Stimulated activated CD8-positive, alpha-beta memory T cell treated with anti-CD3 and anti-CD28 coated beads, Interleukin-12 subunit alpha, Interleukin-12 subunit beta, amount 100 ng/mL, for 4 hours (primary cell): ENCODE data around the gene TIMM17B.
"Not testable (repeated sequence)": the region's sequence is repeated elsewhere in the genome, so short reads cannot be mapped to it uniquely, and the experiment has no call there.

Experiments
- DNase-seq: peaks from one replicate; pipeline ENCODE4 v3.0.0-alpha.2; 2020; ENCODE audit warnings: low read depth

Gene TIMM17B

GRCh38 chrX:48894891-48895290, 2.7 kb downstream of the TIMM17B start:
- DNase-seq, result no peak

DNA sequence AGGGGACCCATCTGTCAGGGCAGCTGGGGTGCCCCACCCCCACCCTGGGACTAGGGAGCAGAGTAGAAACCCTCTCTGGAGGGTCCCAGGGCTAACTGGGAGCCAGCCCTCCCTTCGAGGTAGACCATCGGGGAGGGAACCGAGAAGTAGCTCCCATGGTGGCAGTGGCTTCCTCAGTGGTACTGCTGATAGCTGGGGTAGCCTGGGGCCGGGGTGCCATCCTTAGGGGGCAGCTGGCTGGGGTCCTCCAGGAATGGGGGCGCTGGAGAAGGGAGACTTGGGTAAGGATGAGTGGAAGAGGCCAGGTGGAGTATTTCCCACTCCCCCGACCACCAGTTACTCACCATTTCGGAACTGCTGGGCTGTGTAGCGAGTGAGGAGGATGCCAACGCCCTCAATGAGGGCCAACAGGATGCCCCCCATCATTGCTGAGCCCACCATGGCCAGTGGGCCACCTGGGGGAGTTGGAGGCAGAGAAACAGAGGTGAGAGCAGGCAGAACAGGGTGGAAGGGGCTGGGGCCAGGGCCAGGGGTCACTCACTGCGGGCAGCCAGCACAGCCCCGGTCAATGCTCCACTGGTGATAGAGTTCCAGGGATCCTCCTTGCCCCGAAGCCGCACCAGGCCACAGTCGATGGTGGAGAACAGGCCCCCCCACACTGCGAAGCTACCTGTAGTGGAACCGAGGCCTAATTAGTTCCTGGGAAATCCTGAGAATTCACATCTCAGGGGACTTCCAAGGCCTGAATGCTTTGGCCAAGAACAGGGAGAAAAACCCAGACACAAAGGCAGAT, 3.8 kb downstream of the TIMM17B start:
- no peak for DNase-seq

DNA sequence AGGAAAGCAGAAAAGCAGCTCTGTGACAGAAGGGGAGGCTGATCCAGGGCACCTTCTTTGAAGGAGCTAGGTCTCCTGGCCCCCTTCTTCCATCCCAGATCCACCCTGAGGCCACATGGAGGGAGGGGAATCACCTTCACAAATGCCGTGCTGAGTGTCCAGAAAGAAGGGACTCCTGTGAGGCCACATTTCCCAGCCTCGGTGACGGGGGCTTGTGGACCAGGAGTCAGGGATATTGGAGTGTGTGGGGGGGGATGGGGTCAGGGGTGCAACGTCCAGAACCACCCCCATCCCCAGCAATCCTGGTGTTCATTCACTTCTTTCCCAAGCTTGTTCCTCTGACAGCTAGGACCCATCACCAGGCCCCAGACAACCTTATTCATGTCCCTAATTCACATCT, 4.7 kb downstream of the TIMM17B start:
- DNase-seq, result no peak

DNA sequence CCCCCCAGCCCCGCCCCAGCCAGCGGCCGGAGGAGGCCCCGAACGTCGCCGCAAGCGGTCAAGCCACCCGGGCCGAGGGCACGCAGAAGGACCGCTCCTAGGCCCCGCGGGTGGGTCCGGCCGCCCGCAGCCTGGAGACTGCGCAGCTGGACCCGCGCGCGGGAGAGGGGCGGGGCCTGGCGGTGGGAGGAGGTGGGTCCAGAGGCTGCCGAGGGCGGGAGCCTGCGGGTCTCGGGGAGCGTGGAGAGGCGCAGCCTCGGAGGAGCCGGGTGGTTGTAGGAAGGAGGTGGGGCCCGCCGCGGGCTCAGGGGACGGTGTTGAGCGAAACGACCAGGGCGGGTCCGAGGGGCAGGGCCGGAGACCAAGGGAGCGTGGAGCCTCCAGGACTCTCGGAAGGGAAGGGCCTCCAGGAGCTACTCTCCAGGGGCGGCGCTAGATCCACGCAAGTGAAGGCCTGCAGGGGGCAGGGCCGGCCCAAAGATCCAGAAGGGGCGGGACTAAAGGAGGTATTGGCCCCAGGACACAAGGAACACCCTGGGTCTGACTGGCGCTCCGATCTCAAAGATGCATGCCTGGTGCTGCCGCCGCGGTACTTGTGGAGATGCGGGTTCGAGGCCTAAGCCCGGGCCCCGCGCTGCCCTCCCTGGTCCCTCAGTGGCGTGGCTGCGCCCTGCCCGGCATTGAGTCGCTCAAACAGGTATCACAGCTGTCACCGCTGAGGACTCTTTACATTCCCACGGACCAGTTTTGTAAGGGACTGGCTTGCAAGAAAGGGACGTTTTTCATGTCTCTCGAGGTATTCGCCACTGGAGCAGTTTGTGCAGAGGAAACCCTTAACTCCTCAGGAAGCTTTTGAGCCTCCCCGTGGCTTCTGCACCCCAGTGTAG, 5.9 kb downstream of the TIMM17B start:
- DNase-seq, result peak; percentile 45

- DNase-seq, result no peak
Observed at GRCh38 chrX:48890934-48891401, 6.6 kb downstream of the TIMM17B start.

DNA sequence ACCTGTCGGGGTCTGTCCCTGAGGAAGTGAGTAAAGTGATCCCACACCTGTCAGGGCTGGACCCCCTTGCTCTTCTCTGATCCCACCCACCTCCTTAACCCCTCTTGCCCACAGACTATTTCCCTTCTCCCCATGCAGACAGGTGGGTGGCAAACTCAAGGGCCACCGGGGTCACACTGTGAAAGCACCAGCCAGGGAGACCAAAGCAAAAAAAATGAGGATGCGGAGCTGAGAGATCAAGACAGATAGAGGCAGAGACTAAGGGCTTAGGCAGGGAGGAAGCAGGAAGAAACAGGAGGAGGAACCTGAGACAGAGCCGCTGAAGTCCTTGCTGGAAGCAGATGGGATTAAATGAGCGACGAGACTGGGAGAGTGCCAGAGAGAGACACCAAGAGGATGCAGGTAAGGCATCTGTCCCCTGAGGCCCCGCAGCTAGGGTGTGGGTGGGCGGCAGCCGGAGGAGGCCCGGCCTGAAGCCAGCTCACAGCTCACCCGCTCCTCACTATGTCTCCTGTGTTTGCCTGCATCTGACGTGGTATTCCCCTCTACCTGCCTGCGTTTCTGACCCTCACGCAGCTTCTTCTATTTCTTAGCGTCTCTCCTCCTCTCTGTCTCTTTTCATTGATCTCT, 7.2 kb downstream of the TIMM17B start:
- DNase-seq, result no peak

DNA sequence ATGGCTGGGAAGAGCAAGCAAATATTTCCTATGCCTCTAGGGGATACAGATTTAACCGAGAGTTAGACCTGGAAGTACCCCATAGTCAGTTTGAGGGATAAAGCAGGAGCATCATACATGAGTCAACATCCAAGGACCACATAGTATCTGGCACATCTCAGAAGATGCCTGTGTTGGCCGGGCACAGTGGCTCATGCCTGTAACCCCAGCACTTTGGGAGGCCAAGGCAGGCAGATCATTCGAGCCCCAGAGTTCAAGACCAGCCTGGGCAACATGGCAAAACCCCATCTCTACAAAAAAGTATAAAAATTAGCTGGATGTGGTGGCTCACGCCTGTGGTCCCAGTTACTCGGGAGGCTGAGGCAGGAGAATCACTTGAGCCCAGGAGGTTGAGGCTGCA, 11.0 kb downstream of the TIMM17B start:
- not testable (repeated sequence) for DNase-seq

DNA sequence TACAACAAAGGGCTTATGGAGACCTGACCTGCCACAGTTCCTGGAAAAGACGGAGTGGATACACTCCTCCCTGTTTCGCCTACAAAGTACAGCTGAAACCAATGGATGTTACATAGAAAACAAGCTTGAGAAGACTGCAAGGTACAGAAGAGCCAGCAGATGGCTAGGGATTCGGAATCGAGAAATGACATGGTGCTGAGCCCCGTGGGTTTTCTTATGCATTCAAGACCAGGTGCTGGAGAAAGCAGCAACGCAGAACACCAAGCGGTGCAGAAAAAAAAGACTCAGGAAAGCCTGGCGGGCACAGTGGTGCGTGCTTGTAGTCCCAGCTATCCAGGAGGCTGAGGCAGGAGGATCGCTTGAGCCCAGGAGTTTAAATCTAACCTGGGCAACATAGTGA, 13.8 kb downstream of the TIMM17B start:
- no peak for DNase-seq

DNA sequence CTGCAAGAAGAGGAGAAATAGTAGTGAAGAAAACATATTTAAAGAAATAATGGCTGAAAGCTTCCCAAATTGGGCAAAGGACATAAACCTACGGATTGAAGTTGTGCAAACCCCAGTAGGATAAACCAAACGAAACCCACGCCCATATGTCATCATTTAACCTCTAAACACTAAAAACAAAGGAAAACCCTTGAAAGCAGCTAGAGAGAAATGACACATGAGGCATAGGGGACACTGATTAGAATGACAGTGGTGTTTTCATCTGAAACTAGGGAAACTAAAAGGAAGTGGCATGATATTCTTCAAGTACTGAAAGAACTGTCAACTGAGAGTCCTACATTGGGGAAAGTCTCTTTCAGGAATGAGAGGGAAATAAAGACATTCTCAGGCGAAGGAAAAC, 20.6 kb downstream of the TIMM17B start:
- not testable (repeated sequence) for DNase-seq

GRCh38 chrX:48872017-48872416, 25.6 kb downstream of the TIMM17B start:
- DNase-seq, result not testable (repeated sequence)

- no peak for DNase-seq
Observed at GRCh38 chrX:48864210-48864609, 33.4 kb downstream of the TIMM17B start.

DNA sequence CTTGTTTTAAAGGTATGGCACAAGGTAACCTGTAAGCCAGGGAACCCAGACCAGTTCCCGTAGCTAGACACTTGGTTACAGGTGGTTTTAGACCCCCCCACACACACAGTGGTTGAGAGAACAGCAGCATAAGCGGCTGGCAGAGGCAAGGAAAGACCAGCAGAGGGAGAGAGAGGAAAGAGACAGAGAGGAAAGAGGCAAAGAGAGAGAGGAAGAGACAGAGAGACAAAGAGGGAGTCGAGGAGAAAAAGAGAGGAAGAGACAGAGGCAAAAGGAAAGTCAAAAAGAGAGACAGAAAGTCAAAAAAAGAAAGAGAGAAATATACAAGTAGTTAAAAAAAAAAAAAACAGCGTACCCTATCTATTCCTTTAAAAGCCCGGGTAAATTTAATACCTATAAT, 42.7 kb downstream of the TIMM17B start:
- DNase-seq, result no peak

GRCh38 chrX:48854121-48854804, 43.3 kb downstream of the TIMM17B start:
- not testable (repeated sequence) for DNase-seq

DNA sequence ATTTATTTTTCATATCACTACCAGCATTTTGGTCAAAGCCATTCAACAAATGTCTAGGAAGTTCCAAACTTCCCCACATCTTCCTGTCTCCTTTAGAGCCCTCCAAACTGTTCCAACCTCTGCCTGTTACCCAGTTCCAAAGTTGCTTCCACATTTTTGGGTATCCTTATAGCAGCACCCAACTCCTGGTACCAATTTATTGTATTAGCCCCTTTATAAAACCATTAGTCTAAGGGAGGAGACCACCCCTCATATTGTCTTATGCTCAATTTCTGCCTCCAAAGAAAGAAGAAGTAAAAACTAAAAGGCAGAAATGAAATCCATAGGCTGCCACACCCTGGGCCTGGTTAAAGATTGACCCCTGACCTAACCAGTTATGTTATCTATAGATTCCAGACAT, 44.1 kb downstream of the TIMM17B start:
- DNase-seq, result not testable (repeated sequence)

GRCh38 chrX:48852857-48853256, 44.7 kb downstream of the TIMM17B start:
- DNase-seq, result no peak

DNA sequence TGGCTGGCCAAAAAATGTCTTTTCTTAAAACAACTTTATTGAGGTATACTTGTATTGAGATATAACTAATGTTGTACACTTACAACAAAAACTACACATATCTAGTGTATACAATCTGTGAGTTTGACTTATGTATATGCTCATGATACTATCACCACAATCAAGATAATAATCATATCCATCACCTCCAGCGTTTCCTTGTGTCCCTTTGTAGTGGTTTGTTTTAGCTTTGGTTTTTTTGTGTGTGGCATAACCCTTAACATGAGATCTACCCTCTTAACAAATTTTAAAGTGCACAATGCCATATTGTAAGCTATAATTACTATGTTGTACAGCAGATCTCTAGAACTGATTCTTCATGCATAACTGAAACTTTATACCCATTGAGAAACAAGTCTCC, 48.7 kb downstream of the TIMM17B start:
- DNase-seq, result no peak
